IgD-negative memory B cell (primary cell): Measurements from ENCODE around the gene RGS19. TPM values are rescaled to one million over a fixed set of nuclear protein-coding genes. Genes with fewer than 3 reads are reported as not detected.

Source experiments
- H3K27ac Mint-ChIP-seq, 3 donors: one replicate each; pipeline ENCODE4 v1.8.0; 2020 to 2022; ENCODE audit warnings: mild to moderate bottlenecking in 3 of 3, mixed read lengths in 3 of 3, moderate library complexity in 1 of 3
- H3K27me3 Mint-ChIP-seq: one replicate; pipeline ENCODE4 v1.8.0; 2021; ENCODE audit warnings: mixed read lengths
- H3K36me3 Mint-ChIP-seq: one replicate; pipeline ENCODE4 v1.8.0; 2020; ENCODE audit warnings: mild to moderate bottlenecking, mixed read lengths
- H3K4me1 Mint-ChIP-seq, 3 donors: one replicate each; pipeline ENCODE4 v1.8.0; 2020 to 2022; ENCODE audit warnings: mixed read lengths in 3 of 3, mild to moderate bottlenecking in 1 of 3
- H3K4me3 Mint-ChIP-seq, 4 donors: one replicate each; pipeline ENCODE4 v1.8.0; 2020 to 2022; ENCODE audit warnings: mild to moderate bottlenecking in 4 of 4, mixed read lengths in 4 of 4, moderate library complexity in 3 of 4
- H3K9me3 Mint-ChIP-seq, 3 donors: one replicate each; pipeline ENCODE4 v1.8.0; 2020 to 2021; ENCODE audit warnings: mixed read lengths in 3 of 3, mild to moderate bottlenecking in 1 of 3
- polyA plus RNA-seq: library from polyadenylated mRNA; unstranded; fragments of 300-500 nt; fragmentation: Illumina TruSeq; gene quantifications from one replicate; pipeline ENCODE4 v1.2.3, GENCODE V29; 2021

The RGS19 gene
- polyA plus RNA-seq, 1 donor from 2014 or later = 202 TPM

DNA sequence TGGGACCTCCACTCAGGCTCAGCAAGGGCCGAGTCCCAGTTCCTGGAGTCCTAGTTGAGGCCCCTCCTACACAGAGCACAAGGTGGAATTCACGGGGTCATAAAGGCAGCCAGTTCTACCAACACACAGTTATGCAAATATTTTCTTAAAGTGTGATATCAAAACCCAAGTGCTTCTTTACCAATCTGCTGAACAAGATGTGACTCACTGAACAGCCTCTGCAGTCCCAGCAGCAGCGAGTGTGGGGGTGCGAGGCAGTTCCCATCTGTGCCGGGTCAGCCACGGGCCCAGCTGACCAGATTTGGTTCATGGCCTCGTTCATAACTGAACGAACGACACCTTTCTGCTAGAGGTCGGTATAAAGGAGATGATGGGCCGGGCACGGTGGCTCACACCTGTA lies 20.8 kb downstream of the RGS19 start:
- peaks cover 7% of the 10 kb centered on the region for H3K27me3 Mint-ChIP-seq
- H3K9me3 Mint-ChIP-seq = no peaks in the 10 kb centered on the region
- peaks cover 3% of the 10 kb centered on the region for H3K36me3 Mint-ChIP-seq
- peak overlapping the region in 1 of 3 donors; percentile 31 for H3K27ac Mint-ChIP-seq
- peaks cover 0 to 13% (median 7%) of the 10 kb centered on the region in 3 donors for H3K4me1 Mint-ChIP-seq
- peak overlapping the region in 1 of 4 donors; percentile 54 for H3K4me3 Mint-ChIP-seq

DNA sequence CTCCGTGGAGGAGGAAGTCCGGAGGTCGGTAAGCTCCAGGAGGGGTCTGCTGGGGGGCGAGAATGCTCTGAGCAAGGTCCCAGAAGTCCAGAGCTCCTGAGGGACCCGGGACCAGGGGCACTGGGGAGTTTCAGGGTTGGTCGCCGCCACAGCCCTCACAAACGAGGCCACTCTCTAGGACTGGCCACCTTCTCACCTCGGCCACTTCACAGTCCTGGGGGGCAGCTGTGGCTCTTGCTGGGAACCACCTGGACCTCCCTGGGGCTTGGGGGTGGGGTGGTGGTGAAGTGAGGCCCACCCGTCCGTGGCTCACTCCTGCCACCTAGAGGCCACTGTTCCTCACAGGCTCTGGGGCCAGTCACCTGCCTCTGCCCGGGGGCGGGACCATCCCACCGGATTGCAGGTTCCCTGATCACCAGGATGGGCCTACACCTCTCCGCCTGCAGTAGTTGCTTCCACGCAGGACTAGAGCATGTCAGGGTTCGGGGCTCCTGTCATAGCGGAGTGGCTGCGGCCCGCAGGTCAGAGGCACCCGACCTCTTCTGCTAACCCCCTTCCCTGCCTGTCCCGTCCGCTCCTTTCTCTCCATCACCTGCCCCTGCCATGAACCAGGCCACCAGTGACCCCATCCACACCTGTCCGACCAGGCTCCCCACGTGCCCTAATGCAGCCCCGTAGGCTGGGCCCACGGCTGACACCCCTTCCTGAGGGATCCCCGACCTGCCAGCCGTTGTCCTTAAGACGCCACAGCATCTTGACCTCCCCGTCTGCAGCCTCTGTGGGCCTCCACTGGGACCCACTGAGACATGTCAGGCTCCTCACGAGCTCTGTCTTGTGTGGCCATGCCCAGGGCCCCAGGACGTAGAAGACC lies 21.5 kb downstream of the RGS19 start:
- Mint-ChIP-seq H3K27me3 (peaks cover 13% of the 10 kb centered on the region), H3K27ac (no peak overlapping the region), H3K36me3 (peaks cover 3% of the 10 kb centered on the region), H3K4me1 (peaks cover 0 to 13% (median 11%) of the 10 kb centered on the region in 3 donors), H3K9me3 (no peaks in the 10 kb centered on the region), H3K4me3 (peak overlapping the region in 3 of 4 donors; percentile 8 to 78 (median 54))

GRCh38 chr20:64056889-64057627 lies 22.3 kb downstream of the RGS19 start:
- Mint-ChIP-seq H3K36me3 (peaks cover 3% of the 10 kb centered on the region), H3K27me3 (peaks cover 15% of the 10 kb centered on the region), H3K9me3 (no peaks in the 10 kb centered on the region), H3K4me3 (peak overlapping the region in 1 of 4 donors; percentile 78), H3K4me1 (peaks cover 0 to 11% (median 11%) of the 10 kb centered on the region in 3 donors), H3K27ac (no peak overlapping the region)

DNA sequence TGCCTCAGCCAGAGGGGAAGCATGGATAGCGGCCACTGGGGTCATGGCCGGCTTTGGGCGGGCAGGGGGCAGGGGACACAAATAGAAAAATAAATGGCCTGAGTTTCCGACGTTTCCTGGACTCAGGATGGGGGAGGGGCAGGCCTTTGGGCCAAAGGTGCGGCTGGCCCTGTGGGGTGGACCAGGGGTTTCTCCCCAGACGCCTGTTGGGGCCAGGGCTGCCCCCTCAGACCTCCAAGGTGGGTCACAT lies 22.8 kb downstream of the RGS19 start:
- H3K36me3 Mint-ChIP-seq = peaks cover 3% of the 10 kb centered on the region
- no peak overlapping the region for H3K4me3 Mint-ChIP-seq
- H3K27me3 Mint-ChIP-seq = peaks cover 20% of the 10 kb centered on the region
- H3K27ac Mint-ChIP-seq = no peak overlapping the region
- H3K9me3 Mint-ChIP-seq = no peaks in the 10 kb centered on the region
- H3K4me1 Mint-ChIP-seq = peaks cover 0 to 11% (median 9%) of the 10 kb centered on the region in 3 donors

GRCh38 chr20:64055893-64056638 lies 23.3 kb downstream of the RGS19 start:
- no peaks in the 10 kb centered on the region for H3K9me3 Mint-ChIP-seq
- peak overlapping the region in 1 of 4 donors; percentile 9 for H3K4me3 Mint-ChIP-seq
- peaks cover 3% of the 10 kb centered on the region for H3K36me3 Mint-ChIP-seq
- no peak overlapping the region for H3K27ac Mint-ChIP-seq
- H3K4me1 Mint-ChIP-seq = peaks cover 0 to 11% (median 9%) of the 10 kb centered on the region in 3 donors
- H3K27me3 Mint-ChIP-seq = peaks cover 22% of the 10 kb centered on the region

GRCh38 chr20:64055396-64055892 lies 23.9 kb downstream of the RGS19 start:
- Mint-ChIP-seq H3K27ac (no peak overlapping the region), H3K36me3 (peaks cover 3% of the 10 kb centered on the region), H3K4me3 (peak overlapping the region in 1 of 4 donors; percentile 19), H3K9me3 (no peaks in the 10 kb centered on the region), H3K4me1 (peaks cover 0 to 11% (median 9%) of the 10 kb centered on the region in 3 donors), H3K27me3 (peaks cover 28% of the 10 kb centered on the region)

- Mint-ChIP-seq H3K4me1 (peaks cover 0 to 11% (median 9%) of the 10 kb centered on the region in 3 donors), H3K27ac (peak overlapping the region in 1 of 3 donors; percentile 57), H3K36me3 (peaks cover 3% of the 10 kb centered on the region), H3K4me3 (no peak overlapping the region), H3K9me3 (no peaks in the 10 kb centered on the region), H3K27me3 (peaks cover 34% of the 10 kb centered on the region)
Measured at GRCh38 chr20:64053841-64054661, 25.3 kb downstream of the RGS19 start.

DNA sequence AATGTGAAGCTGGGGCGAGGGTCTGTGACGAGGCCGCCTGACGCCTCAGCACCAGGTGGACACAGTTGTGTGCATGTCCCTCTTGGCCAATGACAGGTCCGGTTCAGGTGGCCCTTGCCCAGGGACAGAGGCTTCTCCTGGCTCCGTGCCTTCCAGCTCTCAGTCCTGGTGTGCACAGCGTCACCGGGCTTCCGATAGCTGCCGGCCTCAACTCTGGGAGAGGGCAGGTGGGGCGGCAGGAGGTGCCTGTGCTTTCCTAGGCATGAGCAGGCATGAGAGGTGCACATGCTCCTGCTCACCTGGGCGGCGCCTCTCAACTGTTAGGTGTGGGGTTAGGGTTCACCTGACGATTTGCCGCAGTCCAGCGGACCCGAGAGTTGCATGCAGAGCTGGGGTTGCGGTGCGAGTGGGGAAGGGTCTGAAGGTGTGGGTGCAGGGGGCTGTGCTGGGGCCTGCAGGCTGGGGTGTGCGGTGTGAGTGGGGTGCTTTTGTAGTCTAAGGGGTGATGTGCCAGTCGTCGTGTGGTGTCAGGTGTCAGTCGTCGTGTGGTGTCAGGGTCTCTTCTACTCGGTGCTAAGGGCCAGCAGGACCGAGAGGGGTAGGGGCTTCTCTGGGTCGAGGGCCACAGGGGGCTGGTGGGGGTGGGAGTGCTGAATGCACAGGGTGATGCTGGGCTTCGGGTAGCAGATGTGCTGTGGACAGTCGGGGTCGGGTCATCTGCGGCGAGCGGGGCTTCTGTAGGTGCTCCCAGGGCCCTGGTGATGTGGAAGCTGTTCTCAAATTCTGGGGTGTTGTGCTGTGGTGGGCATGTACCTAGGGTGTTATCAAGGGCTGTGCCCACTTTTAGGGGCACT lies 26.1 kb downstream of the RGS19 start:
- Mint-ChIP-seq H3K9me3 (no peaks in the 10 kb centered on the region), H3K36me3 (peaks cover 3% of the 10 kb centered on the region), H3K27me3 (peaks cover 35% of the 10 kb centered on the region), H3K4me1 (peaks cover 0 to 7% (median 4%) of the 10 kb centered on the region in 3 donors), H3K4me3 (no peak overlapping the region), H3K27ac (no peak overlapping the region)

GRCh38 chr20:64052326-64052722 lies 27.0 kb downstream of the RGS19 start:
- Mint-ChIP-seq H3K36me3 (peaks cover 3% of the 10 kb centered on the region), H3K27me3 (peaks cover 39% of the 10 kb centered on the region), H3K9me3 (no peaks in the 10 kb centered on the region), H3K4me1 (peaks cover 0 to 4% (median 0%) of the 10 kb centered on the region in 3 donors), H3K27ac (no peak overlapping the region), H3K4me3 (no peak overlapping the region)

DNA sequence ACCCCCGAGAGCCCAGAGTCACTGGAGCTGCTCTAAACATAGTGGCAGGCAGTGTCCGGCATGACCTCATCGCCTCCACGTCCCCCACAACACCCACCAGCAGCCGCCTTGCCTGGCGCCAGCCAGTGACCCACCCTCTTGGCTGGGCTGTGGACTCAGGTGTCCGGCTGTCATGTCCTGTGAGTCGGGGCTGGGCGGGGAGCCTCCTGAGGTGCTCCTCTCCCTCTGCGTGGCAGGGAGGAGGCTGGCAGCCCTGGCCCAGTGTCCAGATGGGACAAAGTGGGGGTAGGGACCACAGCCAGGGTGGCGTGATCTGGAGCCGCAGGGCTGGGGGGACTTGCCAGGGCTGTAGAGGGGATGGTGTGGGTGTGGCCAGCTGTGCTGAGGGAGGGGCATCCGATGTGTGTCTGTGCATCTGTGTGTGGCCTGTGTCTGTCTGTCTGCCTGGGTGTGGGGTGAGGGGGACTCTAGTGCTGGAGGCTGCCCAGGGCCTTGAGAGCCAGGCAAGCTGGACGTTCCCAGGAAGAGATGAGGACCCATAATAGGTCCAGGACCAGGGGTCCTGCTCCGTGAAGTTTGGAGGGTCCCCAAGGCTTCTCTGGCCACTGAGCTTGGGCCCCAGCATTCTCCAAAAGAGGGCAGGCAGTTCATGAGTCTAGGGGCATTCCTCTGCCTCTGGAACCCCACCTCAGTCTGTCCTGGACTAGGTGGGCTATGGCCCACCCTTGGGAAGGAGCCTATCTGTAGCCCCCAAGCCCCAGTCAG lies 27.6 kb downstream of the RGS19 start:
- Mint-ChIP-seq H3K4me3 (peak overlapping the region in 1 of 4 donors; percentile 47), H3K4me1 (peaks cover 0 to 4% (median 0%) of the 10 kb centered on the region in 3 donors), H3K9me3 (no peaks in the 10 kb centered on the region), H3K27ac (no peak overlapping the region), H3K27me3 (peaks cover 45% of the 10 kb centered on the region), H3K36me3 (peaks cover 3% of the 10 kb centered on the region)

DNA sequence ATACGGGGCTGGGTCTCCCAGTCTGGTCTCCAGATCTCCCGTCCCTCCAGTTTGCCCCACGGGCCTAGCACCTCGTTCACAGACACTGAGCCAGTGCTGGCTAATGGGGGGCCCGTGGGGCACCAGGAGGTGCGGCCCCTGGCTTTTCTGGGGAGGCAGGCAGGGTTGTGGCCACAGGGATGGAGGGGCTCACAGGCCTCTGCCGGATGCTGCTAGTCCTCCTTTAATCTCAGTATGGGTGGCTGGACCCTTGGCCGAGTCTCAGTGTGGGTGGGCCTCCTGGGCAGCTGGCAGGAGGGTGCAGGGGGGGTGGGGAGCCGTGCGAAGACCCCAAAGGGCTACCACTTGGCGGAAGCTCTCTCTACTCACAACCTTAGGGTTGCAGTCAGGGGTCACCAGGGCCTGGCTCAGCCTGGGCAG lies 28.3 kb downstream of the RGS19 start:
- peaks cover 3% of the 10 kb centered on the region for H3K36me3 Mint-ChIP-seq
- H3K27me3 Mint-ChIP-seq = peaks cover 51% of the 10 kb centered on the region
- peak overlapping the region in 1 of 3 donors; percentile 48 for H3K27ac Mint-ChIP-seq
- peak overlapping the region in 1 of 4 donors; percentile 17 for H3K4me3 Mint-ChIP-seq
- H3K4me1 Mint-ChIP-seq = peaks cover 0 to 4% (median 0%) of the 10 kb centered on the region in 3 donors
- H3K9me3 Mint-ChIP-seq = no peaks in the 10 kb centered on the region

- Mint-ChIP-seq H3K4me3 (peak overlapping the region in 1 of 4 donors; percentile 30), H3K27me3 (peaks cover 52% of the 10 kb centered on the region), H3K27ac (peak overlapping the region in 1 of 3 donors; percentile 48), H3K4me1 (peaks cover 0 to 4% (median 0%) of the 10 kb centered on the region in 3 donors), H3K9me3 (no peaks in the 10 kb centered on the region), H3K36me3 (peaks cover 3% of the 10 kb centered on the region)
Measured at GRCh38 chr20:64050261-64051032, 28.9 kb downstream of the RGS19 start.
